Keratinocyte (primary cell): Measurements from ENCODE around the gene LTBP3. TPM values are rescaled to one million over a fixed set of nuclear protein-coding genes. Genes with fewer than 3 reads are reported as not detected.
A peak's percentile ranks its signal among the peaks of the same experiment; 100 is the strongest.

ENCODE experiments used
- DNase-seq: peaks from one replicate; pipeline ENCODE4 v3.0.0-alpha.2; 2011; ENCODE audit warnings: low read depth, missing footprints, low spot score
- FAIRE-seq: peaks from 2 replicates; lab custom pipeline; 2011; peaks lifted over from hg19 to GRCh38; lab: Jason Lieb, UNC
- H2AFZ ChIP-seq: 2 replicates; pipeline ENCODE4 v1.6.0; 2012; ENCODE audit warnings: low read length, control low read depth, inconsistent platforms; ENCODE audit not compliant: control insufficient read depth
- H3K27ac ChIP-seq: 2 replicates; pipeline ENCODE4 v1.5.1; 2011; ENCODE audit warnings: low read length; ENCODE audit not compliant: control insufficient read depth, insufficient read depth
- H3K27me3 ChIP-seq: 3 replicates; pipeline ENCODE4 v1.6.0; 2011; ENCODE audit warnings: low read length; ENCODE audit not compliant: control insufficient read depth, insufficient read depth; ENCODE audit errors: extremely low read depth
- H3K36me3 ChIP-seq, 2 experiments: 2 replicates in 1 of 2; 3 replicates in 1 of 2; pipeline ENCODE4 v1.5.1; 2011; ENCODE audit warnings: low read length in 2 of 2, mild to moderate bottlenecking in 1 of 2; ENCODE audit not compliant: control insufficient read depth in 2 of 2, insufficient read depth in 2 of 2; ENCODE audit errors: extremely low read depth in 1 of 2
- H3K4me1 ChIP-seq: 3 replicates; pipeline ENCODE4 v1.5.1; 2011; ENCODE audit warnings: low read length; ENCODE audit not compliant: control insufficient read depth, insufficient read depth; ENCODE audit errors: extremely low read depth
- H3K4me2 ChIP-seq: 3 replicates; pipeline ENCODE4 v1.6.0; 2011; ENCODE audit warnings: low read depth, low read length; ENCODE audit not compliant: control insufficient read depth, insufficient read depth; ENCODE audit errors: extremely low read depth
- H3K4me3 ChIP-seq, 3 experiments: fragments of 200-600 bp in 1 of 3; sonication (generic) in 1 of 3; 2 replicates in 2 of 3; 3 replicates in 1 of 3; pipeline ENCODE4 v1.5.1; 2011 to 2016; ENCODE audit warnings: low read length in 3 of 3, mild to moderate bottlenecking in 3 of 3, control low read depth in 2 of 3, inconsistent platforms in 1 of 3, low read depth in 1 of 3, mixed read lengths in 1 of 3, mixed run types in 1 of 3, moderate library complexity in 1 of 3; ENCODE audit not compliant: control insufficient read depth in 2 of 3, insufficient read depth in 2 of 3; ENCODE audit errors: extremely low read depth in 1 of 3
- H3K79me2 ChIP-seq: 2 replicates; pipeline ENCODE4 v1.6.0; 2012; ENCODE audit warnings: low read length; ENCODE audit not compliant: control insufficient read depth, insufficient read depth
- H3K9ac ChIP-seq: 3 replicates; pipeline ENCODE4 v1.6.0; 2011; ENCODE audit warnings: low read length; ENCODE audit not compliant: control insufficient read depth, insufficient read depth; ENCODE audit errors: extremely low read depth
- H3K9me1 ChIP-seq: 3 replicates; pipeline ENCODE4 v1.6.0; 2011; ENCODE audit warnings: low read length; ENCODE audit not compliant: control insufficient read depth, insufficient read depth; ENCODE audit errors: extremely low read depth
- H3K9me3 ChIP-seq: 2 replicates; pipeline ENCODE4 v1.5.1; 2012; ENCODE audit warnings: low read depth, low read length; ENCODE audit not compliant: control insufficient read depth
- H4K20me1 ChIP-seq: 3 replicates; pipeline ENCODE4 v1.6.0; 2011; ENCODE audit warnings: low read length; ENCODE audit not compliant: control insufficient read depth, insufficient read depth; ENCODE audit errors: extremely low read depth
- EZH2 ChIP-seq: IDR thresholded peaks from one replicate; pipeline ENCODE4 v1.6.1; 2012; ENCODE audit warnings: inconsistent platforms, mild to moderate bottlenecking, low read length, moderate library complexity
- dilution Hi-C: fragments of 300-500 bp; cut with MboI; formaldehyde crosslinking; loops from one replicate; pipeline ENCODE4 v1.7.0; 2020; ENCODE audit warnings: low sequenced_read_pairs; ENCODE audit not compliant: extremely low pct_ligation_motif_present
- polyA plus RNA-seq, 5 experiments: library from polyadenylated mRNA; depleted of rRNA in 3 of 5; stranded (reverse) in 3 of 5; stranded (forward) in 1 of 5; unstranded in 1 of 5; fragments of >200 nt; gene quantifications; 1 replicate in 1 of 5; 2 replicates in 3 of 5; 3 replicates in 1 of 5; pipeline versions ENCODE4 v1.2.1 to v1.2.3, GENCODE V29; 2011 to 2012; ENCODE audit warnings: missing spikeins in 2 of 5, low read depth in 1 of 5, low replicate concordance in 1 of 5
- TF ChIP-seq, protein P1 (sequence below), 3 experiments: IDR thresholded peaks in 1 of 3; conservative IDR thresholded peaks in 1 of 3; optimal IDR thresholded peaks in 1 of 3; 2 replicates in 2 of 3; 3 replicates in 1 of 3; pipeline versions ENCODE3 to v1.5.1; 2011; ENCODE audit warnings: low read length in 3 of 3, mild to moderate bottlenecking in 3 of 3, moderate library complexity in 2 of 3, control low read depth in 1 of 3, inconsistent platforms in 1 of 3; ENCODE audit not compliant: insufficient read depth in 2 of 3; ENCODE audit errors: extremely low read depth in 1 of 3

Gene LTBP3
- polyA plus RNA-seq, 1 donor (not counting 4 experiments of a cell fraction or from before 2014, with no cell fraction given): 9.1 TPM

DNA sequence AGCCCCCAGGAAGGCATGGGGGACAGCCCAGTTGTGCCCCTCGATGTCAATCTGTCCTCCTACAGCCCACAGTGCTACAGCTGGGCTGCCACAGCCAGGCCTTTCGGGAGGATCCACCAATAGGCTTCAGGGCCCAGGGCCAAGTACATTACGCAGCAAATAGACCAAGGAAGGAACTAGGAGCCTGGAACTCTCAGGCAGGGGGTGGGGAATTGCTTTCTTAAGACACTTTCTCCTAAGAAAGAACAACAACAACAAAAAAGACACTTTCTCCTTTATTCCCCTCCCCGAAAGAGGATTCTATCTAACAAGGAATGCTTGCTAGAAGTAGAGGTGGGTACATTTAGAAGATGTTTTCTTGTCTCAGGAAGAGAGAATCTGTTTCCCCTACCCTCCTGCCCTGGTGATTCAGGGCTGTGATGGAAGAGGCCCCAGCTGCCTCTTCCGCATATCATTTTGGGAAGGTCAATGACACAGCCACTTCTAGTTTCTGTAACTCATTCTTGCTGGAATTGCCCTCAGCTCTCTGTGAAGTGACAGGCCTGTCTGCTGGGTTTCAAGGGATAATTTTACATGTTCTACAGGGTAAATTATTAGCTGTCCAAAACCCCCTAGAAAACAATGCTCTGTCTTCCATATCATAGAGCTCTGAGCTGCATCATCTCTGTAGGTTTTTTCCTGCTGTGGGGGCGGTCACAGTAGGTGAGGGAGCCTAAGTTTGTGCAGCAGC lies 65.4 kb downstream of the LTBP3 start:
- dilution Hi-C loops: no loop called here
- Histone ChIP-seq H3K4me3 (peak overlapping the region in 2 of 3 experiments; percentile 1 to 44), H3K9me3 (no peaks in the 10 kb centered on the region), H3K9ac (peak overlapping the region; percentile 84), H4K20me1 (no peaks in the 10 kb centered on the region), H3K4me1 (peaks cover 87% of the 10 kb centered on the region), H3K79me2 (peaks cover 15% of the 10 kb centered on the region), H2AFZ (no peak overlapping the region), H3K4me2 (peak overlapping the region; percentile 78), H3K27me3 (no peaks in the 10 kb centered on the region), H3K9me1 (peaks cover 4% of the 10 kb centered on the region), H3K36me3 (no peaks in the 10 kb centered on the region), H3K27ac (peak overlapping the region; percentile 94)
- TF ChIP-seq EZH2: no peak
- TF ChIP-seq, protein P1, sequence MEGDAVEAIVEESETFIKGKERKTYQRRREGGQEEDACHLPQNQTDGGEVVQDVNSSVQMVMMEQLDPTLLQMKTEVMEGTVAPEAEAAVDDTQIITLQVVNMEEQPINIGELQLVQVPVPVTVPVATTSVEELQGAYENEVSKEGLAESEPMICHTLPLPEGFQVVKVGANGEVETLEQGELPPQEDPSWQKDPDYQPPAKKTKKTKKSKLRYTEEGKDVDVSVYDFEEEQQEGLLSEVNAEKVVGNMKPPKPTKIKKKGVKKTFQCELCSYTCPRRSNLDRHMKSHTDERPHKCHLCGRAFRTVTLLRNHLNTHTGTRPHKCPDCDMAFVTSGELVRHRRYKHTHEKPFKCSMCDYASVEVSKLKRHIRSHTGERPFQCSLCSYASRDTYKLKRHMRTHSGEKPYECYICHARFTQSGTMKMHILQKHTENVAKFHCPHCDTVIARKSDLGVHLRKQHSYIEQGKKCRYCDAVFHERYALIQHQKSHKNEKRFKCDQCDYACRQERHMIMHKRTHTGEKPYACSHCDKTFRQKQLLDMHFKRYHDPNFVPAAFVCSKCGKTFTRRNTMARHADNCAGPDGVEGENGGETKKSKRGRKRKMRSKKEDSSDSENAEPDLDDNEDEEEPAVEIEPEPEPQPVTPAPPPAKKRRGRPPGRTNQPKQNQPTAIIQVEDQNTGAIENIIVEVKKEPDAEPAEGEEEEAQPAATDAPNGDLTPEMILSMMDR (optimal IDR thresholded peaks at IDR 0.05 in 1 of 3, IDR thresholded peaks at IDR 0.05 in 1 of 3, conservative IDR thresholded peaks at IDR 0.05 in 1 of 3; ENCODE audit: extremely low read depth in 1 of 3, insufficient read depth in 2 of 3, low read length in 3 of 3): no peak
- FAIRE-seq (peak; percentile 34), DNase-seq (no peak)

DNA sequence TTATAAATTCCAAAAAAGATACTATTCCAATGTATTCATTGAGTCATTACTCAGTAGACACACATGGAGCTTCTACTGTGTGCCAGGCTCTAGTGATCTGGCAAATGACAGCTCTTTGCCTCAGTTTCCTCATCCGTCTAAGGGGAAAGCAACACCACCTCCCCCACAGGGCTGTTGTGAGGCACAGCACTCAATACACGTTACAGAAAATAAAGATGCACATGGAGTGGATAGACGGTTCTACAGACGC lies 65.8 kb downstream of the LTBP3 start:
- Histone ChIP-seq H3K9me1 (peaks cover 4% of the 10 kb centered on the region), H3K79me2 (peaks cover 13% of the 10 kb centered on the region), H3K9ac (peak overlapping the region; percentile 84), H4K20me1 (no peaks in the 10 kb centered on the region), H3K4me1 (peaks cover 89% of the 10 kb centered on the region), H3K9me3 (no peaks in the 10 kb centered on the region), H3K36me3 (no peaks in the 10 kb centered on the region), H3K4me3 (peak overlapping the region in 1 of 3 experiments; percentile 13), H3K4me2 (peak overlapping the region; percentile 78), H2AFZ (no peak overlapping the region), H3K27me3 (no peaks in the 10 kb centered on the region), H3K27ac (peak overlapping the region; percentile 94)
- FAIRE-seq (no peak), DNase-seq (no peak)
- dilution Hi-C loops: no loop called here
- TF ChIP-seq, protein P1 (optimal IDR thresholded peaks at IDR 0.05 in 1 of 3, IDR thresholded peaks at IDR 0.05 in 1 of 3, conservative IDR thresholded peaks at IDR 0.05 in 1 of 3; ENCODE audit: extremely low read depth in 1 of 3, insufficient read depth in 2 of 3, low read length in 3 of 3): no peak
- TF ChIP-seq EZH2: no peak
